Stomach (tissue), 4 donors: ENCODE measurements around the gene CHRNB1.

Experiments used
- EP300 ChIP-seq: sonication (generic); formaldehyde crosslinking; IDR thresholded peaks from one replicate; pipeline ENCODE4 v1.6.1; 2017; ENCODE audit warnings: antibody characterized with exemption
- POLR2AphosphoS5 ChIP-seq, 3 donors: sonication (generic); formaldehyde crosslinking; IDR thresholded peaks; one replicate each; pipeline ENCODE4 v1.6.1; 2016; ENCODE audit warnings: antibody characterized with exemption in 3 of 3
- TF ChIP-seq, protein P1 (sequence below), 7 experiments: fragments of 450-650 bp in 4 of 7; fragments of 200-600 bp in 3 of 7; sonication (generic) in 3 of 7; IDR thresholded peaks; one replicate each; pipeline ENCODE4 v1.5.1; 2016 to 2019; ENCODE audit warnings: antibody characterized with exemption in 7 of 7, control low read depth in 2 of 7, mild to moderate bottlenecking in 1 of 7

DNA sequence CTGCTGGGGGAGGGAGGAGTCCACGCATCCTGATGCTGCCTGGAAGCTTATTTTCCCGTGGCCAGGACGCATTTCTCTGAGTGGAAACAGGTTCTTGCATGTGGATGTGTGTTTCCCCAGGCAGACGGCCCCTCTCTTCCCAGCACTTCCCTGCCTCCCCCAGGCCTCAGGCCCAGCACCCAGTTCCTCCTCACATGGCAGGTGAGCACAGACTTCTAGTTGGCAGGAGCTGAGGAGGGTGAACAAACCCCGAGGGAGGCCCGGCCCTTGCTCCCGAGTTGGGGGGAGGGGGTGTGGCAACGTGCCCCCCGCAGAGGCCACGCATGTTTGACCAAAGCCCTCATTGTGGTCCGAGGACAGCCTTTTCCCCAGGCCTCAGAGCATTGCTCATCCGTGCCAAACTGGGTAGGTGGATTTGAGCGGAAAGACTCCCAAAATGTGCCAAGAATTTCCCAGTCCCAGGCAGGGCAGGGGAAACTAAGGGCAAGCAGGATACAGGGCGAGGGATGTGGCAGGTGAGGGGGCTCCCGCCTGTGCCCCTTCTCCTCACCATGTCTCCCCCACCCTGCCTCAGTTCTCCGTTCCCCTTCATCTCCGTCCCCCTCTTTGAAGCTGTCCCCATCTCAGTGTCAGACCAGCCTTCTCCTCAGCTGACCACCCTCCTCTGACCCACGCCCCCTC lies 26.2 kb upstream of the CHRNB1 start:
- TF ChIP-seq POLR2AphosphoS5 (IDR thresholded peaks at IDR 0.05) (no peak), EP300 (no peak)
- TF ChIP-seq, protein P1, sequence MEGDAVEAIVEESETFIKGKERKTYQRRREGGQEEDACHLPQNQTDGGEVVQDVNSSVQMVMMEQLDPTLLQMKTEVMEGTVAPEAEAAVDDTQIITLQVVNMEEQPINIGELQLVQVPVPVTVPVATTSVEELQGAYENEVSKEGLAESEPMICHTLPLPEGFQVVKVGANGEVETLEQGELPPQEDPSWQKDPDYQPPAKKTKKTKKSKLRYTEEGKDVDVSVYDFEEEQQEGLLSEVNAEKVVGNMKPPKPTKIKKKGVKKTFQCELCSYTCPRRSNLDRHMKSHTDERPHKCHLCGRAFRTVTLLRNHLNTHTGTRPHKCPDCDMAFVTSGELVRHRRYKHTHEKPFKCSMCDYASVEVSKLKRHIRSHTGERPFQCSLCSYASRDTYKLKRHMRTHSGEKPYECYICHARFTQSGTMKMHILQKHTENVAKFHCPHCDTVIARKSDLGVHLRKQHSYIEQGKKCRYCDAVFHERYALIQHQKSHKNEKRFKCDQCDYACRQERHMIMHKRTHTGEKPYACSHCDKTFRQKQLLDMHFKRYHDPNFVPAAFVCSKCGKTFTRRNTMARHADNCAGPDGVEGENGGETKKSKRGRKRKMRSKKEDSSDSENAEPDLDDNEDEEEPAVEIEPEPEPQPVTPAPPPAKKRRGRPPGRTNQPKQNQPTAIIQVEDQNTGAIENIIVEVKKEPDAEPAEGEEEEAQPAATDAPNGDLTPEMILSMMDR (IDR thresholded peaks at IDR 0.05), result no peak
